Trophoblast cell (in vitro differentiated cells and primary cell): ENCODE measurements around the gene NAA50.
A peak's percentile ranks its signal among the peaks of the same experiment; 100 is the strongest.

ENCODE experiments used
- DNase-seq, 2 donors: peaks; one replicate each; pipeline ENCODE4 v3.0.0-alpha.2; 2016
- H2AFZ ChIP-seq: 2 replicates; pipeline ENCODE4 v1.6.1; 2013; ENCODE audit warnings: low read length, moderate library complexity, mild to moderate bottlenecking; ENCODE audit not compliant: insufficient read depth, poor library complexity
- H2AK5ac ChIP-seq: 2 replicates; pipeline ENCODE4 v1.6.1; 2013; ENCODE audit warnings: mild to moderate bottlenecking, low read length
- H2BK120ac ChIP-seq: 2 replicates; pipeline ENCODE4 v1.6.1; 2013; ENCODE audit warnings: low read length, mild to moderate bottlenecking, moderate library complexity; ENCODE audit not compliant: insufficient read depth, poor library complexity
- H2BK12ac ChIP-seq: 2 replicates; pipeline ENCODE4 v1.6.1; 2013; ENCODE audit warnings: mild to moderate bottlenecking, low read length, moderate library complexity
- H2BK5ac ChIP-seq: 2 replicates; pipeline ENCODE4 v1.6.1; 2013; ENCODE audit warnings: low read length, low read depth, moderate library complexity, mild to moderate bottlenecking; ENCODE audit not compliant: poor library complexity
- H3K14ac ChIP-seq: 2 replicates; pipeline ENCODE4 v1.6.1; 2013; ENCODE audit warnings: mild to moderate bottlenecking, low read length
- H3K18ac ChIP-seq: 2 replicates; pipeline ENCODE4 v1.6.1; 2013; ENCODE audit warnings: mild to moderate bottlenecking, low read length
- H3K23ac ChIP-seq: 2 replicates; pipeline ENCODE4 v1.6.1; 2013; ENCODE audit warnings: low read length
- H3K27ac ChIP-seq: 2 replicates; pipeline ENCODE4 v1.5.1; 2013; ENCODE audit warnings: low read depth, mild to moderate bottlenecking, inconsistent platforms, low read length, moderate library complexity
- H3K27me3 ChIP-seq: 2 replicates; pipeline ENCODE4 v1.6.1; 2013; ENCODE audit warnings: inconsistent platforms, mild to moderate bottlenecking, low read length, moderate library complexity; ENCODE audit not compliant: insufficient read depth
- H3K36me3 ChIP-seq, 2 experiments: 1 replicate in 1 of 2; 2 replicates in 1 of 2; pipeline ENCODE4 v1.6.1; 2013; ENCODE audit warnings: low read length in 2 of 2, mild to moderate bottlenecking in 2 of 2, moderate library complexity in 1 of 2; ENCODE audit not compliant: insufficient read depth in 2 of 2, control insufficient read depth in 1 of 2
- H3K4ac ChIP-seq: 2 replicates; pipeline ENCODE4 v1.6.1; 2013; ENCODE audit warnings: low read depth, mild to moderate bottlenecking, low read length, moderate library complexity
- H3K4me1 ChIP-seq, 2 experiments: 1 replicate in 1 of 2; 2 replicates in 1 of 2; pipeline ENCODE4 v1.6.1; 2013; ENCODE audit warnings: low read length in 2 of 2, mild to moderate bottlenecking in 2 of 2, moderate library complexity in 1 of 2; ENCODE audit not compliant: insufficient read depth in 2 of 2, control insufficient read depth in 1 of 2
- H3K4me2 ChIP-seq: 2 replicates; pipeline ENCODE4 v1.6.1; 2013; ENCODE audit warnings: inconsistent platforms, mild to moderate bottlenecking, low read length, moderate library complexity
- H3K4me3 ChIP-seq: 2 replicates; pipeline ENCODE4 v1.5.1; 2013; ENCODE audit warnings: mild to moderate bottlenecking, low read depth, low read length, inconsistent platforms
- H3K79me1 ChIP-seq: one replicate; pipeline ENCODE4 v1.6.1; 2013; ENCODE audit warnings: low read length
- H3K79me2 ChIP-seq: 2 replicates; pipeline ENCODE4 v1.6.1; 2013; ENCODE audit warnings: low read length, mild to moderate bottlenecking; ENCODE audit not compliant: control insufficient read depth, insufficient read depth, poor library complexity
- H3K9ac ChIP-seq: 2 replicates; pipeline ENCODE4 v1.6.1; 2013; ENCODE audit warnings: mild to moderate bottlenecking, low read length
- H3K9me3 ChIP-seq: 2 replicates; pipeline ENCODE4 v1.6.1; 2013; ENCODE audit warnings: low read depth, mild to moderate bottlenecking, control low read depth, inconsistent platforms, low read length; ENCODE audit not compliant: insufficient read depth
- H4K12ac ChIP-seq: 2 replicates; pipeline ENCODE4 v1.6.1; 2013; ENCODE audit warnings: low read depth, mild to moderate bottlenecking, low read length, moderate library complexity
- H4K8ac ChIP-seq: 2 replicates; pipeline ENCODE4 v1.6.1; 2013; ENCODE audit warnings: low read depth, mild to moderate bottlenecking, low read length, moderate library complexity
- H4K91ac ChIP-seq: one replicate; pipeline ENCODE4 v1.6.1; 2013; ENCODE audit warnings: low read depth, mild to moderate bottlenecking, low read length, moderate library complexity
- WGBS: extraction: QIAGEN DNeasy Blood & Tissue Kit; methylation state at CpG from one replicate; pipeline ENCODE4 v1.1.7; 2013; ENCODE audit warnings: missing lambda C conversion rate; ENCODE audit not compliant: insufficient read length, insufficient coverage; ENCODE audit errors: extremely low coverage; 5-methylcytosine and 5-hydroxymethylcytosine counted together

NAA50 gene

GRCh38 chr3:113743006-113743630 is 2.9 kb downstream of the NAA50 start:
- Histone ChIP-seq H3K4me1 (peaks cover 3% of the 10 kb centered on the region in 2 experiments), H3K27ac (no peak overlapping the region), H3K23ac (no peak overlapping the region), H4K12ac (no peak overlapping the region), H3K79me2 (peaks cover 16% of the 10 kb centered on the region), H3K9ac (no peak overlapping the region), H3K36me3 (no peaks in the 10 kb centered on the region), H4K91ac (no peak overlapping the region), H3K4me3 (no peak overlapping the region), H2BK120ac (no peak overlapping the region), H3K27me3 (no peaks in the 10 kb centered on the region), H2AFZ (no peak overlapping the region), H2BK12ac (no peak overlapping the region), H3K4ac (no peak overlapping the region), H2BK5ac (no peak overlapping the region), H2AK5ac (no peak overlapping the region), H3K9me3 (no peaks in the 10 kb centered on the region), H3K18ac (no peak overlapping the region), H3K79me1 (peaks cover 17% of the 10 kb centered on the region), H3K4me2 (no peak overlapping the region), H4K8ac (no peak overlapping the region), H3K14ac (no peak overlapping the region)
- WGBS = no CpG with 5 or more reads among the region's 7 CpGs
- DNase-seq = peak in 1 of 2 donors; percentile 70

GRCh38 chr3:113741620-113742019 is 4.4 kb downstream of the NAA50 start:
- Histone ChIP-seq H3K79me1 (peaks cover 12% of the 10 kb centered on the region), H3K4me3 (no peak overlapping the region), H3K18ac (no peak overlapping the region), H4K12ac (no peak overlapping the region), H3K14ac (no peak overlapping the region), H3K4ac (no peak overlapping the region), H4K8ac (no peak overlapping the region), H3K4me1 (peaks cover 3% of the 10 kb centered on the region in 2 experiments), H2BK5ac (no peak overlapping the region), H3K9ac (no peak overlapping the region), H3K27ac (no peak overlapping the region), H3K27me3 (no peaks in the 10 kb centered on the region), H4K91ac (no peak overlapping the region), H2BK120ac (no peak overlapping the region), H3K4me2 (no peak overlapping the region), H2AFZ (no peak overlapping the region), H3K9me3 (no peaks in the 10 kb centered on the region), H3K36me3 (no peaks in the 10 kb centered on the region), H3K23ac (no peak overlapping the region), H2BK12ac (no peak overlapping the region), H2AK5ac (no peak overlapping the region), H3K79me2 (peaks cover 14% of the 10 kb centered on the region)
- WGBS = no CpG with 5 or more reads among the region's 1 CpG
- DNase-seq = peak in 1 of 2 donors; percentile 9

GRCh38 chr3:113741086-113741485 is 5.0 kb downstream of the NAA50 start:
- Histone ChIP-seq H3K79me2 (peaks cover 14% of the 10 kb centered on the region), H2BK5ac (no peak overlapping the region), H3K4me3 (no peak overlapping the region), H3K36me3 (no peaks in the 10 kb centered on the region), H4K91ac (no peak overlapping the region), H4K12ac (no peak overlapping the region), H3K27me3 (no peaks in the 10 kb centered on the region), H3K9me3 (no peaks in the 10 kb centered on the region), H4K8ac (no peak overlapping the region), H3K27ac (no peak overlapping the region), H3K9ac (no peak overlapping the region), H3K23ac (no peak overlapping the region), H2BK120ac (no peak overlapping the region), H3K18ac (no peak overlapping the region), H3K4ac (peak overlapping the region; percentile 78), H3K14ac (no peak overlapping the region), H2AK5ac (no peak overlapping the region), H3K4me2 (no peak overlapping the region), H2AFZ (no peak overlapping the region), H3K79me1 (peaks cover 9% of the 10 kb centered on the region), H3K4me1 (peaks cover 3% of the 10 kb centered on the region in 2 experiments), H2BK12ac (no peak overlapping the region)
- WGBS = no CpG with 5 or more reads among the region's 5 CpGs
- no peak for DNase-seq

GRCh38 chr3:113736548-113737089 is 9.4 kb downstream of the NAA50 start:
- Histone ChIP-seq H3K4me3 (no peak overlapping the region), H3K27me3 (no peaks in the 10 kb centered on the region), H4K91ac (no peak overlapping the region), H3K79me2 (peaks cover 3% of the 10 kb centered on the region), H2BK5ac (no peak overlapping the region), H3K23ac (no peak overlapping the region), H4K8ac (no peak overlapping the region), H3K4me1 (no peaks in the 10 kb centered on the region), H3K36me3 (no peaks in the 10 kb centered on the region), H3K9me3 (no peaks in the 10 kb centered on the region), H2AFZ (no peak overlapping the region), H2BK120ac (no peak overlapping the region), H2AK5ac (no peak overlapping the region), H3K9ac (no peak overlapping the region), H2BK12ac (no peak overlapping the region), H3K27ac (no peak overlapping the region), H4K12ac (no peak overlapping the region), H3K79me1 (no peaks in the 10 kb centered on the region), H3K14ac (no peak overlapping the region), H3K18ac (no peak overlapping the region), H3K4ac (no peak overlapping the region), H3K4me2 (no peak overlapping the region)
- DNase-seq = peak; percentile 46 to 89
- WGBS = no CpG with 5 or more reads among the region's 3 CpGs
